Pancreas (tissue), 10 donors: ENCODE results near the gene POGLUT2. TPM values are rescaled to one million over a fixed set of nuclear protein-coding genes. Genes with fewer than 3 reads are reported as not detected.

Source experiments
- ATAC-seq, 4 donors: fragments of 200-7000 bp; cut with Tn5 transposase; one replicate each; pipeline versions ENCODE4 v1.8.0 to v1.9.1; 2020; ENCODE audit warnings: mild to moderate bottlenecking in 4 of 4, moderate library complexity in 4 of 4
- DNase-seq, 6 donors: peaks; one replicate each; pipeline ENCODE4 v3.0.0-alpha.2; 2020
- FAIRE-seq: peaks from 2 replicates; lab custom pipeline; 2012; peaks lifted over from hg19 to GRCh38; lab: Jason Lieb, UNC
- H3K27ac ChIP-seq, 4 donors: fragments of 200-600 bp; sonication (generic); 1 replicate in 3 of 4; 2 replicates in 1 of 4; pipeline versions ENCODE4 v1.5.0 to v1.8.0; 2020
- H3K27me3 ChIP-seq, 4 donors: fragments of 200-600 bp; one replicate each; pipeline ENCODE4 v1.8.0; 2021
- H3K36me3 ChIP-seq, 3 donors: fragments of 200-600 bp; sonication (generic) in 1 of 3; one replicate each; pipeline versions ENCODE4 v1.5.0 to v1.8.0; 2020 to 2021
- H3K4me1 ChIP-seq, 3 donors: fragments of 200-600 bp; one replicate each; pipeline ENCODE4 v1.8.0; 2021
- H3K4me3 ChIP-seq, 4 donors: fragments of 200-600 bp; sonication (generic) in 2 of 4; one replicate each; pipeline versions ENCODE4 v1.5.0 to v1.8.0; 2020 to 2021
- H3K9me3 ChIP-seq, 4 donors: fragments of 200-600 bp; one replicate each; pipeline ENCODE4 v1.8.0; 2021
- WGBS, 2 donors: extraction: QIAGEN DNeasy Blood & Tissue Kit; methylation state at CpG; one replicate each; pipeline ENCODE4 v1.1.7; 2013; 5-methylcytosine and 5-hydroxymethylcytosine counted together
- intact Hi-C, 3 donors: fragments of 100-400 bp; cut with DNase I; formaldehyde crosslinking; loops; one replicate each; pipeline versions ENCODE4 v1.11.1 to v1.14.2; 2022
- polyA plus RNA-seq, 2 donors: library from polyadenylated mRNA; stranded (reverse); fragments of 200-250 nt; gene quantifications; one replicate each; pipeline ENCODE4 v1.2.3, GENCODE V29; 2013
- total RNA-seq, 6 donors: library from RNA; stranded (reverse); fragmentation: NEBNext Ultra II Directional in 4 of 6; extraction: Animal tissue kit (Norgen Biotek cat#: 25700) in 4 of 6; gene quantifications; one replicate each; pipeline versions ENCODE4 v1.2.1 to v1.2.4, GENCODE V29; 2021 to 2023
- TF ChIP-seq, protein P1 (sequence below), 4 donors: fragments of 200-600 bp; sonication (generic) in 3 of 4; IDR thresholded peaks; one replicate each; pipeline versions ENCODE4 v1.5.0 to v1.8.0; 2021; ENCODE audit warnings: antibody characterized with exemption in 4 of 4
- donor health status: healthy with polysubstance abuse.
- donor health status: DM: no; HTN: no; CAD: no; lungs with moderate emphysema.
- donor health status: DM: no; HTN: no; CAD: no.
- donor health status: control.
- donor health status: control.
- donor health status: Bipolar disorder and iron deficiency.
- donor health status: DM: yes; HTN: yes; CAD: no.
- donor health status: DM: no; HTN: no; CAD: no.
- donor health status: DM: no; HTN: no; CAD: no.
- donor health status: DM: yes; HTN: yes; CAD: no.

POGLUT2 gene
- total and polyA plus RNA-seq, 8 donors, result 0.60 to 4.2 (median 1.1) TPM

DNA sequence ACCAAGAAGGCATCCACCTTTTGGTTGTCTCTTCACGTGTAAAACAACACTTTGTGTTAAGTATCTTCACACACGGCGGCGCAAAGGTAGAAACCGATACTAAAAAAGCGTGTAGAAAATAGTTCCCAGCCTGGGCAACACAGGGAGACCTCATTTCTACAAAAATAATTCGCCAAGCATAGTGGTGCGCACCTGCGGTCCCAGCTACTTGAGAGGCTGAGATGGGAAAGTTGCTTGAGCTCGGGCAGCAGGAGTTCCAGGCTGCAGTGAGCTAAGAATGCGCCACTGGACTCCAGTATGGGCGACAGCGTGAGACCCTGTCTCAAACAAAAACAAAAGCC is 46.5 kb upstream of the POGLUT2 start:
- Histone ChIP-seq H3K4me3 (peak overlapping the region; percentile 64 to 93 (median 84)), H3K9me3 (no peaks in the 10 kb centered on the region), H3K4me1 (peaks cover 0 to 11% (median 11%) of the 10 kb centered on the region in 3 donors), H3K27me3 (no peaks in the 10 kb centered on the region), H3K27ac (peak overlapping the region; percentile 97 to 99 (median 98)), H3K36me3 (no peaks in the 10 kb centered on the region)
- intact Hi-C loops, result no loop called here
- DNase-seq, result no peak
- no peak for FAIRE-seq
- 1 to 3% methylated on average over 13 of the region's 13 CpGs for WGBS, 2 donors
- TF ChIP-seq, protein P1, sequence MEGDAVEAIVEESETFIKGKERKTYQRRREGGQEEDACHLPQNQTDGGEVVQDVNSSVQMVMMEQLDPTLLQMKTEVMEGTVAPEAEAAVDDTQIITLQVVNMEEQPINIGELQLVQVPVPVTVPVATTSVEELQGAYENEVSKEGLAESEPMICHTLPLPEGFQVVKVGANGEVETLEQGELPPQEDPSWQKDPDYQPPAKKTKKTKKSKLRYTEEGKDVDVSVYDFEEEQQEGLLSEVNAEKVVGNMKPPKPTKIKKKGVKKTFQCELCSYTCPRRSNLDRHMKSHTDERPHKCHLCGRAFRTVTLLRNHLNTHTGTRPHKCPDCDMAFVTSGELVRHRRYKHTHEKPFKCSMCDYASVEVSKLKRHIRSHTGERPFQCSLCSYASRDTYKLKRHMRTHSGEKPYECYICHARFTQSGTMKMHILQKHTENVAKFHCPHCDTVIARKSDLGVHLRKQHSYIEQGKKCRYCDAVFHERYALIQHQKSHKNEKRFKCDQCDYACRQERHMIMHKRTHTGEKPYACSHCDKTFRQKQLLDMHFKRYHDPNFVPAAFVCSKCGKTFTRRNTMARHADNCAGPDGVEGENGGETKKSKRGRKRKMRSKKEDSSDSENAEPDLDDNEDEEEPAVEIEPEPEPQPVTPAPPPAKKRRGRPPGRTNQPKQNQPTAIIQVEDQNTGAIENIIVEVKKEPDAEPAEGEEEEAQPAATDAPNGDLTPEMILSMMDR (IDR thresholded peaks at IDR 0.05), result no peak
- peak; percentile 5 to 38 (median 34) for ATAC-seq

DNA sequence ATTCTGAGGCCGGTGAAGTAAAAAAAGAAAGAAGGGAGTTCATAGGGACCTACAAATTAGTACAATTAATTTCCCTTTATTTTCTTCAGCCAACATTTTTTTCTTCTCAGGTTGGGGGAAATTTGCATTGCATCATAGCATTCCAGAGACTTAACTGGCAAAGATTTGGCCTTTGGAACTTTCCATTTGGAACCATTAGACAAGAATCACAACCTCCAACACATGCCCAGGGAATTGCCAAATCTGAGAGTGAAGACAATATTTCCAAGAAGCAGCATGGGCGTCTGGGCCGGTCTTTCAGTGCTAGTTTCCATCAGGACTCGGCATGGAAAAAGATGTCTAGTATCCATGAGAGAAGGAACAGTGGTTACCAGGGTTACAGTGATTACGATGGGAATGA is 40.7 kb upstream of the POGLUT2 start:
- no peaks in the 10 kb centered on the region for H3K27me3 ChIP-seq
- H3K4me1 ChIP-seq, result no peaks in the 10 kb centered on the region
- no peak overlapping the region for H3K27ac ChIP-seq
- ATAC-seq (peak in 1 of 4 donors; percentile 16), FAIRE-seq (no peak), DNase-seq (no peak)
- peaks cover 0 to 12% (median 0%) of the 10 kb centered on the region in 3 donors for H3K36me3 ChIP-seq
- intact Hi-C loops, result no loop called here
- TF ChIP-seq, protein P1 (IDR thresholded peaks at IDR 0.05), result no peak
- H3K4me3 ChIP-seq, result no peak overlapping the region
- H3K9me3 ChIP-seq, result no peaks in the 10 kb centered on the region
- 82 to 89% methylated on average over 5 of the region's 5 CpGs for WGBS, 2 donors

DNA sequence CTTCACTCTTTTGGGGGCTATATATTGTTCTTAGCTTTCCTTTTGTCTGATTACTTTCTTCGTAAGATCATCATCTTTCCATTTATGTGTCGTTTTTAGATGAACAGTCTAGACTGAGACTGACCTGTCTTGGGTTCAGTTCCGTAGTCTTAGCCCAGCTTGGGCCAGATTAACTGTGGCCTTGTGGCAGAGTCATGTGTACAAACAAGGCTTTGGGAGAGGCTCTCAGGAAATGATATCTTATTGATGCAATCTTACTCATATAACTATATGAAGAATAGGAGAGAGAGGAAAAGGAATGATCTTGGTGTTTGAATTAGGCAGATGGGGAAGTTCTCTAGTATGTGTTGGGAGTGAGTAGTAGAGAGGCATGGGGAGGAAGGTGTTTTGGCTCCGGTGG is 40.2 kb upstream of the POGLUT2 start:
- TF ChIP-seq, protein P1 (IDR thresholded peaks at IDR 0.05), result no peak
- Histone ChIP-seq H3K4me3 (no peak overlapping the region), H3K4me1 (no peaks in the 10 kb centered on the region), H3K9me3 (no peaks in the 10 kb centered on the region), H3K27me3 (no peaks in the 10 kb centered on the region), H3K27ac (no peak overlapping the region), H3K36me3 (peaks cover 0 to 15% (median 0%) of the 10 kb centered on the region in 3 donors)
- FAIRE-seq (no peak), DNase-seq (no peak), ATAC-seq (no peak)
- intact Hi-C loops, result no loop called here
- 48% methylated on average over 4 of the region's 4 CpGs for WGBS, 2 donors

DNA sequence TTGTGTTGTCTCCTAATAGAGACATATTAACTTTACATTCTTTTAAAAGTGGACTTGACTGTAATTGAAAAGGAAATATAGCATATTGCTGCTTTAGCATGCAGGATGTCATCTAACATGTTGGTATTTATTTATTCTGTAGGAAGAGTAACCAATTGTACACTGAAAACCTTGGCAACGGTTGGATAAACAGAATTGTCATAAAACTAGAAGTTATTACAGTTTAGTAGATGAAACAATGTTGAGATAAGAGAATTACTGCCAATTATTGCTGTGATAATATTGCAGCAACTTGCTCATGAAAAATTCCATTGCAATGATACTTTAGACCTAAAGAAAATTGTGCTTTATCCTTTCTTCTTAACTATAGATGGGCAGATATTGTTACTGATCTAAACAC is 39.5 kb upstream of the POGLUT2 start:
- no peak for FAIRE-seq

DNA sequence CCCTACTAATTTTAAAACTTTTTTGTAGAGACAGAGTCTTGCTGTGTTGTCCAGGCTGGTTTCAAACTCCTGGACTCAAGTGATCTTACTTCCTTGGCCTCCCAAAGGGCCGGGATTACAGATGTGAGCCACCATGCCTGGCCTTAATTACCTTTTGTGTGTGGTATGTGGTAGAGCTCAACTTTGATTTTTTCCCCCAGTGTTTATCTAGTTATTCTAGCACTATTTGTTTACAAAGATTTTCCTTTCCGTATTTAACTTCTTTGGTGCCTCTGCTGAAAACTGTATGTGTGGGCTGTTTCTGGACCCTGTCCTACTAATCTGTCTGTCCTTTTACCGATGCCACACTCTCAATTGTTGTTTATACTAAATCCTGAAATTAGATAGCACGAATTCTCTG is 37.7 kb upstream of the POGLUT2 start:
- TF ChIP-seq, protein P1 (IDR thresholded peaks at IDR 0.05), result no peak
- H3K27me3 ChIP-seq, result no peaks in the 10 kb centered on the region
- ATAC-seq (no peak), DNase-seq (no peak), FAIRE-seq (no peak)
- H3K36me3 ChIP-seq, result peaks cover 0 to 15% (median 0%) of the 10 kb centered on the region in 3 donors
- intact Hi-C loops, result no loop called here
- no peaks in the 10 kb centered on the region for H3K9me3 ChIP-seq
- 93% methylated on average over 4 of the region's 4 CpGs for WGBS, 2 donors
- H3K4me1 ChIP-seq, result no peaks in the 10 kb centered on the region
- H3K27ac ChIP-seq, result no peak overlapping the region
- H3K4me3 ChIP-seq, result no peak overlapping the region

More for the DNA sequence above, 39.5 kb upstream of the POGLUT2 start:
- ATAC-seq, result no peak
- H3K27ac ChIP-seq, result no peak overlapping the region
- no peak for DNase-seq
- no peaks in the 10 kb centered on the region for H3K27me3 ChIP-seq
- intact Hi-C loops, result no loop called here
- no peak overlapping the region for H3K4me3 ChIP-seq
- H3K4me1 ChIP-seq, result no peaks in the 10 kb centered on the region
- no peaks in the 10 kb centered on the region for H3K9me3 ChIP-seq
- 67 to 69% methylated on average over 1 of the region's 1 CpG for WGBS, 2 donors
- H3K36me3 ChIP-seq, result peaks cover 0 to 15% (median 0%) of the 10 kb centered on the region in 3 donors
- TF ChIP-seq, protein P1 (IDR thresholded peaks at IDR 0.05), result no peak
